Sigmoid colon (tissue), 7 donors: Measurements from ENCODE around the gene BST2. TPM values are rescaled to one million over a fixed set of nuclear protein-coding genes. Genes with fewer than 3 reads are reported as not detected.

Experiments
- DNase-seq: peaks from one replicate; pipeline ENCODE4 v3.0.0-alpha.2; 2019
- H3K27ac ChIP-seq, 4 donors: fragments of 200-600 bp; sonication (generic); one replicate each; pipeline ENCODE4 v1.5.1; 2016 to 2019; ENCODE audit warnings: mild to moderate bottlenecking in 1 of 4
- H3K27me3 ChIP-seq, 3 donors: fragments of 200-600 bp; sonication (generic); one replicate each; pipeline ENCODE4 v1.5.1; 2019; ENCODE audit warnings: mild to moderate bottlenecking in 1 of 3
- H3K36me3 ChIP-seq, 4 donors: fragments of 200-600 bp; sonication (generic); one replicate each; pipeline ENCODE4 v1.5.1; 2016 to 2019
- H3K4me1 ChIP-seq, 4 donors: fragments of 200-600 bp; sonication (generic); one replicate each; pipeline ENCODE4 v1.5.1; 2017 to 2019
- H3K4me3 ChIP-seq, 4 donors: fragments of 200-600 bp; sonication (generic); one replicate each; pipeline ENCODE4 v1.5.1; 2017 to 2019; ENCODE audit warnings: mild to moderate bottlenecking in 2 of 4, moderate library complexity in 1 of 4
- H3K9me3 ChIP-seq, 4 donors: fragments of 200-600 bp in 3 of 4; sonication (generic) in 3 of 4; one replicate each; pipeline versions ENCODE4 v1.5.1 to v1.6.1; 2013 to 2019
- EP300 ChIP-seq, 4 donors: sonication (generic); formaldehyde crosslinking; IDR thresholded peaks; one replicate each; pipeline ENCODE4 v1.6.1; 2017; ENCODE audit warnings: antibody characterized with exemption in 4 of 4
- POLR2A ChIP-seq, 2 donors: fragments of 450-650 bp; IDR thresholded peaks; one replicate each; pipeline ENCODE4 v1.6.1; 2016; ENCODE audit warnings: antibody characterized with exemption in 2 of 2, mild to moderate bottlenecking in 2 of 2, moderate library complexity in 2 of 2
- POLR2AphosphoS5 ChIP-seq, 4 donors: sonication (generic); formaldehyde crosslinking; IDR thresholded peaks; one replicate each; pipeline ENCODE4 v1.6.1; 2017; ENCODE audit warnings: antibody characterized with exemption in 4 of 4
- WGBS, 2 donors: extraction: QIAGEN DNeasy Blood & Tissue Kit; methylation state at CpG; one replicate each; pipeline ENCODE4 v1.1.7; 2013; 5-methylcytosine and 5-hydroxymethylcytosine counted together
- intact Hi-C: fragments of 100-400 bp; cut with DNase I; formaldehyde crosslinking; loops from one replicate; pipeline ENCODE4 v1.15.1; 2023
- polyA plus RNA-seq, 3 donors: library from polyadenylated mRNA; stranded (reverse); fragments of 200-250 nt; gene quantifications; one replicate each; pipeline ENCODE4 v1.2.3, GENCODE V29; 2013
- total RNA-seq, 4 donors: library from RNA; depleted of rRNA; stranded (reverse); fragments of >200 nt; gene quantifications; one replicate each; pipeline ENCODE4 v1.1.0, GENCODE V29; 2016
- TF ChIP-seq, protein P1 (sequence below), 4 experiments: fragments of 450-650 bp in 3 of 4; fragments of 200-600 bp in 1 of 4; IDR thresholded peaks; one replicate each; pipeline ENCODE4 v1.5.1; 2016 to 2019; ENCODE audit warnings: antibody characterized with exemption in 4 of 4, mild to moderate bottlenecking in 3 of 4, moderate library complexity in 2 of 4
- donor health status: healthy with polysubstance abuse.
- donor health status: Bipolar disorder and iron deficiency.
- donor health status: healthy.

BST2 gene
- total and polyA plus RNA-seq, 7 donors, result 37.8 to 127 (median 101) TPM

DNA sequence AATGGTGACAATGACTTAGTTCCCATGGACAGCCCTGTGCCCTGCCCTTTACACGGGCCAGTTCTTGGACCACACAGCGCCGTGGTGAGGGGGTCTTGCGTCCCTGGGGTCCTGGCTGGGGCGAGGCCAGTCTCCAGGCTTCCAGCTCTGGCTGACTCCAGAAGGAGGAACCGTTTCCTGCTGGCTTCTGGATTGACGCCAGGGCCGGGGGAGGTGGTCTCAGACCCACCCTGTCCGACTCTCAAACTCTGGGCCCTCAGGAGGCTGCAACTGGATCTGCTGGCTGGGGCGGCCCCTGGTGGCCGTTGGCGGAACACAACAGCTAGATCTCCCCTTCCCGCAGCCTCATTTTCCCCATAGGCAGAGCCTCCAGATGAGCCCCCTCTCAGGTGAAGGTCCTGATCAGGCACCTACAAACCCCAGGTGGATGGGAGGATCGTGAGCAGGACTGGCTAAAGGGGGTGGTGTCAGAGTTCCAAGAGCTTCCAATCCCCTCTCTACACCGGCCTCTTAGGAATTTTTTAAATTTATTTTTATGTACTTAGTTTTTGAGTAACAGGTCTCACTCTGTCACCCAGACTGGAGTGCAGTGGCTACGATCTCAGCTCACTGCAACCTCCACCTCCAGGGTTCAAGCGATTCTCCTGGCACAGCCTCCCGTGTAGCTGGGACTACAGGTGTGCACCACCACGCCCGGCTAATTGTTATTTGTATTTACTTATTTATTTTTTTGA is 19.4 kb downstream of the BST2 start:
- peaks cover 0 to 8% (median 0%) of the 10 kb centered on the region in 4 donors for H3K9me3 ChIP-seq
- H3K27ac ChIP-seq, result no peak overlapping the region
- no peaks in the 10 kb centered on the region for H3K36me3 ChIP-seq
- no peak for TF ChIP-seq POLR2AphosphoS5 (IDR thresholded peaks at IDR 0.05)
- TF ChIP-seq POLR2A (IDR thresholded peaks at IDR 0.05), result no peak
- no peak for TF ChIP-seq EP300 (IDR thresholded peaks at IDR 0.05)
- TF ChIP-seq, protein P1, sequence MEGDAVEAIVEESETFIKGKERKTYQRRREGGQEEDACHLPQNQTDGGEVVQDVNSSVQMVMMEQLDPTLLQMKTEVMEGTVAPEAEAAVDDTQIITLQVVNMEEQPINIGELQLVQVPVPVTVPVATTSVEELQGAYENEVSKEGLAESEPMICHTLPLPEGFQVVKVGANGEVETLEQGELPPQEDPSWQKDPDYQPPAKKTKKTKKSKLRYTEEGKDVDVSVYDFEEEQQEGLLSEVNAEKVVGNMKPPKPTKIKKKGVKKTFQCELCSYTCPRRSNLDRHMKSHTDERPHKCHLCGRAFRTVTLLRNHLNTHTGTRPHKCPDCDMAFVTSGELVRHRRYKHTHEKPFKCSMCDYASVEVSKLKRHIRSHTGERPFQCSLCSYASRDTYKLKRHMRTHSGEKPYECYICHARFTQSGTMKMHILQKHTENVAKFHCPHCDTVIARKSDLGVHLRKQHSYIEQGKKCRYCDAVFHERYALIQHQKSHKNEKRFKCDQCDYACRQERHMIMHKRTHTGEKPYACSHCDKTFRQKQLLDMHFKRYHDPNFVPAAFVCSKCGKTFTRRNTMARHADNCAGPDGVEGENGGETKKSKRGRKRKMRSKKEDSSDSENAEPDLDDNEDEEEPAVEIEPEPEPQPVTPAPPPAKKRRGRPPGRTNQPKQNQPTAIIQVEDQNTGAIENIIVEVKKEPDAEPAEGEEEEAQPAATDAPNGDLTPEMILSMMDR (IDR thresholded peaks at IDR 0.05), result peak; percentile 58 to 92 (median 82)
- H3K4me3 ChIP-seq, result no peak overlapping the region
- 30 to 39% methylated on average over 20 of the region's 20 CpGs for WGBS, 2 donors
- H3K27me3 ChIP-seq, result no peaks in the 10 kb centered on the region
- intact Hi-C loops, result loop anchor here (1.0 to 5.0 kb wide), 2 partner anchors 40 to 94 kb away; no protein-coding TSS in a partner anchor
- H3K4me1 ChIP-seq, result peaks cover 0 to 10% (median 7%) of the 10 kb centered on the region in 4 donors
- peak; percentile 79 for DNase-seq

DNA sequence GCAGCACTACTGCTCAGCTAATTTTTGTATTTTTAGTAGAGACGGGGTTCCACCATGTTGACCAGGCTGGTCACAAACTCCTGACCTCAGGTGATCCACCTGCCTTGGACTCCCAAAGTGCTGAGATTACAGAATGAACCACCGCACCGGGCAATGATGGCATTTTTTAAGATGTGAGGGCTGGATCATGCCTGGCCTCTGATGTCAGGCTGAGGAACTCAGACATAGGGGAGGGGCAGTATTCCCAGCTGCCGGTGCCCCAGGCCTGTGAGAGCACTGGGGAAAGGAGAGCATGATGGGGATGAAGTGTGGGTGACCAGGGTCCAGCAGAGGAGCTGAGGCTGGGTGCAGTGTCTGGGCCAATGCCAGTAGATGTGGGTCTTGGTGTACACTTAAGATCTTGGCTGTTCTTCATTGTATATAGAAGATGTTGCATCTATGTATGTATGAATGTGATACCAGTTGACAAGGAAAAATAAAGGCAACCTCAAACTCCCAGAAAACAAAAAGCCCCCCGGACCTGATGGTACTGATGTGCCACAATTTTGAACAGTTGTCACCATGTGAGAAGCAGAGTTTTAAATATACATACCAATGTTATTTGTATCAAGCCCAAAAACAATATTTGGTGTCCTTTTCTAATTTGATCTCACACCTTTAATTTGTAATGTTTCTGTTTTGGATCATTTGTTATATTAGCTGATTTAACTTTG is 24.8 kb downstream of the BST2 start:
- Histone ChIP-seq H3K9me3 (no peaks in the 10 kb centered on the region), H3K4me1 (no peaks in the 10 kb centered on the region), H3K36me3 (no peaks in the 10 kb centered on the region), H3K27ac (no peak overlapping the region), H3K4me3 (no peak overlapping the region), H3K27me3 (no peaks in the 10 kb centered on the region)
- TF ChIP-seq EP300 (IDR thresholded peaks at IDR 0.05), result no peak
- TF ChIP-seq POLR2A (IDR thresholded peaks at IDR 0.05), result no peak
- no peak for TF ChIP-seq POLR2AphosphoS5 (IDR thresholded peaks at IDR 0.05)
- TF ChIP-seq, protein P1 (IDR thresholded peaks at IDR 0.05), result no peak
- DNase-seq, result no peak
- WGBS, 2 donors, result 96% methylated on average over 5 of the region's 5 CpGs
- intact Hi-C loops, result no loop called here

DNA sequence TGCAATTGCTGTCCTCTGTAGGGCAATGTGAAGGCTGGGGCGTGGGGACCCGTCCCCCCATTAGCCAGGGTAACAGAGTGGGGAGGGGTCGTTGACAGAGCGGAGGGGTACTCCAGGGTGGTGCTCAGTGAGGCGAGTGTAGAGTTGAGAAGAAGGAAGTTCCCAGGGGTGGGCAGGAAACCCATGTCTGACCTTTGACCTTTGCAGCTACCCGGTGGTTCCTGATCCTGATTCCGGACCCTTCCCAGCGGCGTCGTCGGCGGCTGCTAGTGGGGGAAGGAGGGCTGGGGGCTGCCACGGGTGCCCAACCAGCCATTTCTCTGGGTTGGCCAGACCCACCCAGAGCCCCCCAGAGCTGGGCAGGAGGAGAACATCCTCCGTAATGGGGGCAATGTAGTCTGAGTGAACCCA is 26.2 kb downstream of the BST2 start:
- 36 to 51% methylated on average over 14 of the region's 14 CpGs for WGBS, 2 donors
- no peak overlapping the region for H3K27ac ChIP-seq
- no peaks in the 10 kb centered on the region for H3K4me1 ChIP-seq
- H3K4me3 ChIP-seq, result no peak overlapping the region
- no peaks in the 10 kb centered on the region for H3K27me3 ChIP-seq
- H3K36me3 ChIP-seq, result no peaks in the 10 kb centered on the region
- DNase-seq, result no peak
- TF ChIP-seq, protein P1 (IDR thresholded peaks at IDR 0.05), result no peak
- TF ChIP-seq POLR2AphosphoS5 (IDR thresholded peaks at IDR 0.05) (no peak), POLR2A (IDR thresholded peaks at IDR 0.05) (no peak), EP300 (IDR thresholded peaks at IDR 0.05) (no peak)
- H3K9me3 ChIP-seq, result no peaks in the 10 kb centered on the region
- intact Hi-C loops, result no loop called here

DNA sequence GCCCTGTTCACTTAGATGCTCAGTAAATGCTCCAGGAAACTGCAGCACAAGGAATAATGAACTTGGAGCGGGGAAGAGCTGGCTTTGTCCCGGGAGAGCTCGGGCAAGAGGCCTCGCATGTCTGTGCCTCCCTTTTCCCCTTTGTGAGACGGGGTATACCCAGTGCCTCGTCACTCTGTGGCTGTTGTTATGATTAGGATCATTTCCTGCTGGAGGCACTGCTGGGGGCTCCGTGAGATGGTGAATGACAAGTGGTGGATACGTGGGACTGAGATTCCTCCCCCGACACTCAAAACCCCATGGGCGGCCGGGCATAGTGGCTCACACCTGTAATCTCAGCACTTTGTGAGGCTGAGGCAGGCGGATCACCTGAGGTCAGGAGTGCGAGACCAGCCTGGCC is 27.2 kb downstream of the BST2 start:
- H3K27me3 ChIP-seq, result no peaks in the 10 kb centered on the region
- TF ChIP-seq, protein P1 (IDR thresholded peaks at IDR 0.05), result no peak
- TF ChIP-seq POLR2A (IDR thresholded peaks at IDR 0.05) (no peak), EP300 (IDR thresholded peaks at IDR 0.05) (no peak), POLR2AphosphoS5 (IDR thresholded peaks at IDR 0.05) (no peak)
- WGBS, 2 donors, result 57 to 71% methylated on average over 13 of the region's 13 CpGs
- no peak overlapping the region for H3K27ac ChIP-seq
- DNase-seq, result no peak
- H3K4me1 ChIP-seq, result no peaks in the 10 kb centered on the region
- H3K9me3 ChIP-seq, result no peaks in the 10 kb centered on the region
- no peaks in the 10 kb centered on the region for H3K36me3 ChIP-seq
- intact Hi-C loops, result no loop called here
- no peak overlapping the region for H3K4me3 ChIP-seq
